OCI-LY7 (cell line): Measurements from ENCODE around the gene IL2RA.

Experiments used
- EZH2phosphoT487 ChIP-seq: fragments of 200-600 bp; sonication (generic); IDR thresholded peaks from 2 replicates; pipeline ENCODE4 v1.6.1; 2018; ENCODE audit warnings: low read depth, borderline replicate concordance, mild to moderate bottlenecking, mixed run types, antibody characterized with exemption, low read length, moderate library complexity, mixed read lengths
- TF ChIP-seq, protein P1 (sequence below): fragments of 200-600 bp; sonication (generic); conservative IDR thresholded peaks from 2 replicates; pipeline ENCODE4 v1.5.1; 2014; ENCODE audit warnings: mild to moderate bottlenecking, antibody characterized with exemption, low read length, moderate library complexity, mixed read lengths

DNA sequence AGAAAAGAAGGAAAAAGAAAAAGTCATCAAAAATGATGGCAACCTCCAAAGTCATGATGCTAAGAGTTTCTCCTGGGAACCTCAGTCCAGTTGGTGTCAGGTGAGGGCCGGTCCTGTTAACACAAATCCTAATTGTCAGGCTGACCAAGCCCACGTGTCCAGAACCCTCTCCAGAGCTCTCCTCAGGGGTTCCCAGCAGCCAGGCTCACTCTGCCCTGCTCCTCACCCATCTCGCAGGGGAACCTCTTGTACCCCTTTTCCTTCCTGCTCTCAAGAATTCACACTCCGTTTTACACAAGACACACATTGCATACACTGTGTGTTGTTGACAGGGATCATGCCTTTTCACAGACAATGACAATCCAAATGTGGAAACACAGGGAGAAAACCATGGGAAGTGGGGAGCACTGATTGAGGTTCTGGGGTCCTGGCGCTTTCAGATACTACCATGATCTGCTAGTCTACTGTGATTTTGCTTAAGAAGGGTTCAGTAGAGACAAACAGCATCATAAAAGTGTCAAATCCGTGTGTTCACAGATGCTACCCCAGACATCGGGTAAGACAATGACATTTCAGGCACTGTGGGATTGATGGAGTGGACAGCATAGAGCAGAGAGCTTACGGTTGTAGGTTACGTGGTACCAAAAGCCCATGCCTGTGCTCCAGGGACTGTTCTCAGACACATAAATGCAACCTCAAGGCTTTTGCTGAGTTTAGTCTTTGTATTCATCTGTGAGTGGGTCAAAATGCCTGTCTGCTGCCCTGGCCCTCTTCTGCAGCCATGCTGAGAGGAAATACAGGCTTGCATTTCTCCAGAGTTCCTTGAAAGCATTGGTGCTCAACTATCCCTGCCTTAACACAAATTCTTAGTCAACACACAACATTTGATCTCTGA lies 16.0 kb downstream of the IL2RA start:
- TF ChIP-seq, protein P1, sequence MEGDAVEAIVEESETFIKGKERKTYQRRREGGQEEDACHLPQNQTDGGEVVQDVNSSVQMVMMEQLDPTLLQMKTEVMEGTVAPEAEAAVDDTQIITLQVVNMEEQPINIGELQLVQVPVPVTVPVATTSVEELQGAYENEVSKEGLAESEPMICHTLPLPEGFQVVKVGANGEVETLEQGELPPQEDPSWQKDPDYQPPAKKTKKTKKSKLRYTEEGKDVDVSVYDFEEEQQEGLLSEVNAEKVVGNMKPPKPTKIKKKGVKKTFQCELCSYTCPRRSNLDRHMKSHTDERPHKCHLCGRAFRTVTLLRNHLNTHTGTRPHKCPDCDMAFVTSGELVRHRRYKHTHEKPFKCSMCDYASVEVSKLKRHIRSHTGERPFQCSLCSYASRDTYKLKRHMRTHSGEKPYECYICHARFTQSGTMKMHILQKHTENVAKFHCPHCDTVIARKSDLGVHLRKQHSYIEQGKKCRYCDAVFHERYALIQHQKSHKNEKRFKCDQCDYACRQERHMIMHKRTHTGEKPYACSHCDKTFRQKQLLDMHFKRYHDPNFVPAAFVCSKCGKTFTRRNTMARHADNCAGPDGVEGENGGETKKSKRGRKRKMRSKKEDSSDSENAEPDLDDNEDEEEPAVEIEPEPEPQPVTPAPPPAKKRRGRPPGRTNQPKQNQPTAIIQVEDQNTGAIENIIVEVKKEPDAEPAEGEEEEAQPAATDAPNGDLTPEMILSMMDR = no peak
- TF ChIP-seq EZH2phosphoT487 = no peak
